Measurements from ENCODE around the gene NOS1AP. TPM values are rescaled to one million over a fixed set of nuclear protein-coding genes. Genes with fewer than 3 reads are reported as not detected.

The NOS1AP gene
- total RNA-seq, 1 experiment from 2014 or later: 2.6 TPM

- no TSS peak for BruUV-seq (replicated peaks)
- no peak for ATAC-seq
- Histone ChIP-seq H4K20me1 (ENCODE audit: low read length) (no peaks in the 10 kb centered on the region), H3K9me3 (ENCODE audit: low read length) (no peaks in the 10 kb centered on the region), H3K4me2 (ENCODE audit: low read length) (no peak overlapping the region), H3K9ac (ENCODE audit: low read length) (no peak overlapping the region), H3K27ac (ENCODE audit: low read length) (no peak overlapping the region), H3K4me3 (ENCODE audit: low read length) (no peak overlapping the region), H3F3A (ENCODE audit: low read length, unreplicated experiment) (no peaks in the 10 kb centered on the region), H2AFZ (ENCODE audit: low read length) (no peak overlapping the region), H3K9me2 (replicated peaks; ENCODE audit: low read length) (no peaks in the 10 kb centered on the region), H3K27me3 (ENCODE audit: low read length) (no peaks in the 10 kb centered on the region), H3K79me2 (ENCODE audit: low read length) (no peaks in the 10 kb centered on the region), H3K36me3 (ENCODE audit: low read depth, low read length) (no peaks in the 10 kb centered on the region), H3K4me1 (ENCODE audit: insufficient read depth, low read length) (no peaks in the 10 kb centered on the region)
- ChIA-PET CTCF (no interaction called here), POLR2A (ENCODE audit: unreplicated experiment) (no interaction called here)
- intact Hi-C loops (cut with micrococcal nuclease): no loop called here
- no peak for DNase-seq
- TF ChIP-seq EZH2 (IDR thresholded peaks at IDR 0.05; ENCODE audit: low read length, unreplicated experiment) (no peak), CTCF (conservative IDR thresholded peaks at IDR 0.05; ENCODE audit: low read depth, low read length) (no peak), EZH2phosphoT487 (IDR thresholded peaks at IDR 0.05; ENCODE audit: borderline replicate concordance, low read length) (no peak)
Measured at GRCh38 chr1:162317621-162318020, 248.1 kb downstream of the NOS1AP start.

- no peaks in the 10 kb centered on the region for H3K27me3 ChIP-seq (ENCODE audit: low read length)
- no peaks in the 10 kb centered on the region for H3K36me3 ChIP-seq (ENCODE audit: low read depth, low read length)
- no peaks in the 10 kb centered on the region for H4K20me1 ChIP-seq (ENCODE audit: low read length)
- ChIA-PET CTCF (interaction anchor here (0.6 kb wide), 1 partner anchor 51 kb away, joined by 3 read pairs; no protein-coding TSS in a partner anchor), POLR2A (ENCODE audit: unreplicated experiment) (no interaction called here)
- no peak overlapping the region for H3K9ac ChIP-seq (ENCODE audit: low read length)
- no peaks in the 10 kb centered on the region for H3K9me3 ChIP-seq (ENCODE audit: low read length)
- BruUV-seq (replicated peaks): no TSS peak
- H2AFZ ChIP-seq (ENCODE audit: low read length): no peak overlapping the region
- H3K79me2 ChIP-seq (ENCODE audit: low read length): no peaks in the 10 kb centered on the region
- no peak overlapping the region for H3K27ac ChIP-seq (ENCODE audit: low read length)
- no peak for TF ChIP-seq EZH2 (IDR thresholded peaks at IDR 0.05; ENCODE audit: low read length, unreplicated experiment)
- TF ChIP-seq CTCF (conservative IDR thresholded peaks at IDR 0.05; ENCODE audit: low read depth, low read length): no peak
- no peak for TF ChIP-seq EZH2phosphoT487 (IDR thresholded peaks at IDR 0.05; ENCODE audit: borderline replicate concordance, low read length)
- intact Hi-C loops (cut with micrococcal nuclease): no loop called here
- no peaks in the 10 kb centered on the region for H3F3A ChIP-seq (ENCODE audit: low read length, unreplicated experiment)
- DNase-seq: peak; percentile 2
- peak; percentile 59 for ATAC-seq
- no peaks in the 10 kb centered on the region for H3K4me1 ChIP-seq (ENCODE audit: insufficient read depth, low read length)
- no peaks in the 10 kb centered on the region for H3K9me2 ChIP-seq (replicated peaks; ENCODE audit: low read length)
- no peak overlapping the region for H3K4me2 ChIP-seq (ENCODE audit: low read length)
- H3K4me3 ChIP-seq (ENCODE audit: low read length): no peak overlapping the region
Measured at GRCh38 chr1:162319493-162320175, 250.1 kb downstream of the NOS1AP start.

- Histone ChIP-seq H3K27me3 (ENCODE audit: low read length) (no peaks in the 10 kb centered on the region), H3K79me2 (ENCODE audit: low read length) (no peaks in the 10 kb centered on the region), H2AFZ (ENCODE audit: low read length) (no peak overlapping the region), H4K20me1 (ENCODE audit: low read length) (no peaks in the 10 kb centered on the region), H3K27ac (ENCODE audit: low read length) (no peak overlapping the region), H3K36me3 (ENCODE audit: low read depth, low read length) (no peaks in the 10 kb centered on the region), H3K9me3 (ENCODE audit: low read length) (no peaks in the 10 kb centered on the region), H3K9ac (ENCODE audit: low read length) (no peak overlapping the region), H3F3A (ENCODE audit: low read length, unreplicated experiment) (no peaks in the 10 kb centered on the region), H3K4me1 (ENCODE audit: insufficient read depth, low read length) (no peaks in the 10 kb centered on the region), H3K9me2 (replicated peaks; ENCODE audit: low read length) (no peaks in the 10 kb centered on the region), H3K4me3 (ENCODE audit: low read length) (no peak overlapping the region), H3K4me2 (ENCODE audit: low read length) (no peak overlapping the region)
- POLR2A ChIA-PET (ENCODE audit: unreplicated experiment): no interaction called here
- ATAC-seq (no peak), DNase-seq (no peak)
- TF ChIP-seq EZH2phosphoT487 (IDR thresholded peaks at IDR 0.05; ENCODE audit: borderline replicate concordance, low read length) (no peak), CTCF (conservative IDR thresholded peaks at IDR 0.05; ENCODE audit: low read depth, low read length) (no peak), EZH2 (IDR thresholded peaks at IDR 0.05; ENCODE audit: low read length, unreplicated experiment) (no peak)
- CTCF ChIA-PET: no interaction called here
- no TSS peak for BruUV-seq (replicated peaks)
- intact Hi-C loops (cut with micrococcal nuclease): no loop called here
Measured at GRCh38 chr1:162321809-162322422, 252.4 kb downstream of the NOS1AP start.
